Measurements from ENCODE around the gene HVCN1.

The HVCN1 gene

DNA sequence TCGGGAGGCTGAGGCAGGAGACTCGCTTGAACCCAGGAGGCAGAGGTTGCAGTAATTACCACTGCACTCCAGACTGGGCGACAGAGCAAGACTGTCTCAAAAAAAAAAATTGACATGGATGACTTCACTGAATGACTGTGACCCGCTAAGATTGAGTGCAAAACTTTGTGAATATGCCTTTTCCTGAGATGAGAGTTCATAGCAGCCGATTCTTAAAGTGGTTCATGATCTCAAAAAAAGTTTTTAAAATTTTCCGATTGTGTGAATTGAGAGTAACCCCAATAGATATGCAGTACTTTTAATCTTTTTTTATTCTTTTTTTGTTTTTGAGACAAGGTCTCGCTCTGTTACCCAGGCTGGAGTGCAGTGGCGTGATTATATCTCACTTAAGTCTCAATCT, 73.7 kb downstream of the HVCN1 start:
- no peak for DNase-seq (ENCODE audit: low spot score)

GRCh38 chr12:110613771-110614684, 74.9 kb downstream of the HVCN1 start, which contains the start of gene TCTN1:
Gene TCTN1 (plus strand): TSS chr12:110614129. CDS start chr12:110614183, 54 bp downstream.
- DNase-seq (ENCODE audit: low spot score): peak; percentile 95

GRCh38 chr12:110613071-110613770, 75.7 kb downstream of the HVCN1 start:
- no peak for DNase-seq (ENCODE audit: low spot score)

- no peak for DNase-seq (ENCODE audit: low spot score)
Measured at GRCh38 chr12:110606253-110606611, 82.7 kb downstream of the HVCN1 start.

DNA sequence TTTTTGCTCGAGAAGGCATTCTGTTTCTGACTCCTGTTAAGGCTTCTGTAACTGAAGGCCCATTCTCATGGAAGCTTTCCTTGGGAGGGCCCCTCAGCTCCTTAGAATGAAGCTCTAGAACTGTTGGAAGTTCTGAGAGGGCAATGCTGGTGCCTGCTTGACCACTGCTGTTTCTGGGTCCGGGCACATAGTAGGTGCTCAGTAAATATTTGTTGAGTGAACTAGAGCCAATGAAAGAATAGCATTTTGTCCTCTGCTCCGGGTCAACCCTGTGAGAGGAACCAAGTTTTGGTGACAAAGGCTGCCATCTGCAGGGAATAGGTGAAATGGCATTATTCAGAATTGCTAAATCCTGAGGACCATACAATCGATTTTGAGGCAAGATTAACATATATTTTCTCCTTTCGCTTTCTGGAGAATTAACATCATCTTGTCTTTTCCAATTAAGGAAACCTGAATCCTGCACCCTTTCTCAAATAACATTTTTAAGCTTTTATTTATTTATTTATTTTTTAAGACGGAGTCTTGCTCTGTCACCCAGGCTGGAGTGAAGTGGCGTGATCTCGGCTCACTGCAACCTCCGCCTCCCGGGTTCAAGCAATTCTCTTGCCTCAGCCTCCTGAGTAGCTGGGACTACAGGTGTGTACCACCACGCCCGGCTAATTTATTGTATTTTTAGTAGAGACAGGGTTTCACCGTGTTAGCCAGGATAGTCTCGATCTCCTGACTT, 86.7 kb downstream of the HVCN1 start:
- DNase-seq (ENCODE audit: low spot score): peak; percentile 77

GRCh38 chr12:110600254-110600653, 88.7 kb downstream of the HVCN1 start:
- peak; percentile 74 for DNase-seq (ENCODE audit: low spot score)

DNA sequence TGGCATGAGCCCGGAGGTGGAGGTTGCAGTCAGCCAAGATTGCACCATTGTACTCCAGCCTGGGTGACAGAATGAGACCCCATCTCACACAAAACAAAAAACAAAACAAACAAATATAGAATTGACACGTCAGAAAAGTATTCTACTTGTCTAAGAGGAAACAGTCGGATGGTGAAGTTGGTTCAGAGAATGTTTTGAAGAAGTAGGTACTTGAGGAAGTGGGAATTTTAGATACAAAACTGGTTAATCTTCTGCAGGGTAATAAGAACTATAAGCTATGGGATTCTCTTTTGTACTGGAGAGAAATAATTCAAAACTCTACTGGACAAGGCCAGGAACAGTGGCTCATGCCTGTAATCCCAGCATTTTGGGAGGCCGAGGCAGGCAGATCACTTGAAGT, 89.6 kb downstream of the HVCN1 start:
- DNase-seq (ENCODE audit: low spot score): no peak

All from CD4-positive, alpha-beta T cell treated with Interleukin-2 at 100 ng/mL for 4 hours (primary cell).